HCT116 (cell line): Measurements from ENCODE around the gene STIM2. TPM values are rescaled to one million over a fixed set of nuclear protein-coding genes. Genes with fewer than 3 reads are reported as not detected.

Experiments
- ATAC-seq: fragments of 200-7000 bp; cut with Tn5 transposase; 2 replicates; pipeline ENCODE4 v1.9.1; 2020; ENCODE audit warnings: mild to moderate bottlenecking, moderate library complexity
- BruUV-seq: library from RNA; stranded (reverse); fragments of 400-500 nt; replicated peaks from 2 replicates; lab custom pipeline; 2021; lab: Mats Ljungman, UMichigan
- CTCF ChIA-PET: fragments of 300-600 bp; sonication (Branson Sonifier 250); formaldehyde crosslinking; loops from one replicate; lab custom pipeline; 2021; ENCODE audit warnings: antibody characterized with exemption; lab: Charles Lee
- POLR2A ChIA-PET: fragments of 300-600, 350-600 bp; sonication (Branson Sonifier 250); formaldehyde crosslinking; loops from one replicate; lab custom pipeline; 2021; ENCODE audit warnings: antibody characterized with exemption; lab: Charles Lee
- RAD21 ChIA-PET, 2 experiments: fragments of 300-600 bp; sonication (Branson Sonifier 250); formaldehyde crosslinking; loops; one replicate each; lab custom pipeline; 2023; ENCODE audit warnings: low total read pairs in 2 of 2; ENCODE audit not compliant: uncharacterized antibody in 2 of 2, unreplicated experiment in 2 of 2, low non-redundant PET in 1 of 2; lab: Charles Lee
- DNase-seq: peaks from one replicate; pipeline ENCODE4 v3.0.0-alpha.2; 2010; ENCODE audit warnings: low read depth, low spot score
- H2AFZ ChIP-seq: fragments of 200-600 bp; shearing (Covaris generic), sonication (generic); 2 replicates; pipeline ENCODE4 v1.6.1; 2017; ENCODE audit warnings: low read depth, mixed run types, mixed read lengths, antibody characterized with exemption, low read length; ENCODE audit not compliant: poor library complexity, severe bottlenecking
- H3K27ac ChIP-seq: 2 replicates; pipeline ENCODE4 v1.5.1; 2012; ENCODE audit warnings: low read depth, low read length
- H3K27me3 ChIP-seq: fragments of 200-600 bp; sonication (generic); 2 replicates; pipeline ENCODE4 v1.6.1; 2016; ENCODE audit warnings: mixed run types, low read length, mixed read lengths; ENCODE audit not compliant: insufficient read depth
- H3K36me3 ChIP-seq, 2 experiments: fragments of 200-500 bp in 1 of 2; fragments of 200-600 bp in 1 of 2; sonication (Bioruptor generic) in 1 of 2; sonication (generic) in 1 of 2; 2 replicates each; pipeline versions ENCODE4 v1.5.1 to v1.6.1; 2014 to 2016; ENCODE audit warnings: low read length in 2 of 2, inconsistent platforms in 1 of 2, mixed read lengths in 1 of 2, mixed run types in 1 of 2; ENCODE audit not compliant: insufficient read depth in 2 of 2, control insufficient read depth in 1 of 2
- H3K4me1 ChIP-seq, 2 experiments: fragments of 200-600 bp in 1 of 2; sonication (generic) in 1 of 2; 2 replicates each; pipeline versions ENCODE4 v1.5.1 to v1.6.1; 2012 to 2017; ENCODE audit warnings: low read length in 2 of 2, inconsistent platforms in 1 of 2, mild to moderate bottlenecking in 1 of 2, mixed read lengths in 1 of 2, mixed run types in 1 of 2, moderate library complexity in 1 of 2; ENCODE audit not compliant: insufficient read depth in 2 of 2, control insufficient read depth in 1 of 2
- H3K4me2 ChIP-seq: fragments of 200-600 bp; sonication (generic); 2 replicates; pipeline ENCODE4 v1.6.1; 2017; ENCODE audit warnings: mixed run types, low read length, mixed read lengths
- H3K4me3 ChIP-seq, 2 experiments: fragments of 200-600 bp in 1 of 2; sonication (generic) in 1 of 2; replicated peaks in 1 of 2; 2 replicates each; pipeline ENCODE4 v1.5.1; 2011 to 2016; ENCODE audit warnings: low read length in 2 of 2, control low read depth in 1 of 2, low read depth in 1 of 2, mild to moderate bottlenecking in 1 of 2, mixed read lengths in 1 of 2, mixed run types in 1 of 2
- H3K79me2 ChIP-seq: fragments of 200-600 bp; sonication (generic); 2 replicates; pipeline ENCODE4 v1.6.1; 2017; ENCODE audit warnings: mild to moderate bottlenecking, mixed run types, low read length, moderate library complexity, mixed read lengths; ENCODE audit not compliant: insufficient read depth
- H3K9ac ChIP-seq: fragments of 200-600 bp; sonication (generic); 2 replicates; pipeline ENCODE4 v1.6.1; 2016; ENCODE audit warnings: low read length, mixed read lengths
- H3K9me2 ChIP-seq: fragments of 200-600 bp; sonication (generic), shearing (Covaris generic); 2 replicates; pipeline ENCODE4 v1.6.1; 2017; ENCODE audit warnings: mixed run types, mild to moderate bottlenecking, moderate library complexity; ENCODE audit not compliant: insufficient read depth
- H3K9me3 ChIP-seq, 2 experiments: fragments of 200-500 bp in 1 of 2; fragments of 200-600 bp in 1 of 2; sonication (Bioruptor generic) in 1 of 2; sonication (generic) in 1 of 2; 2 replicates each; pipeline ENCODE4 v1.6.1; 2014 to 2017; ENCODE audit warnings: low read length in 2 of 2, mixed read lengths in 2 of 2, inconsistent platforms in 1 of 2, low read depth in 1 of 2, mild to moderate bottlenecking in 1 of 2, mixed run types in 1 of 2, moderate library complexity in 1 of 2; ENCODE audit not compliant: control insufficient read depth in 1 of 2, insufficient read depth in 1 of 2
- H4K20me1 ChIP-seq: fragments of 200-600 bp; sonication (generic), shearing (Covaris generic); 2 replicates; pipeline ENCODE4 v1.6.1; 2017; ENCODE audit warnings: mixed run types, mild to moderate bottlenecking, moderate library complexity; ENCODE audit not compliant: insufficient read depth
- CEBPB ChIP-seq: IDR thresholded peaks from 2 replicates; pipeline ENCODE4 v1.6.1; 2012; ENCODE audit warnings: low read depth
- EGR1 ChIP-seq: IDR thresholded peaks from 2 replicates; pipeline ENCODE4 v1.6.1; 2012; ENCODE audit warnings: low read depth
- FOSL1 ChIP-seq: IDR thresholded peaks from 2 replicates; pipeline ENCODE4 v1.6.1; 2012; ENCODE audit warnings: low read depth
- JUND ChIP-seq: IDR thresholded peaks from 2 replicates; pipeline ENCODE4 v1.6.1; 2012
- POLR2A ChIP-seq: IDR thresholded peaks from 2 replicates; pipeline ENCODE4 v1.7.0; 2011; ENCODE audit warnings: borderline replicate concordance; ENCODE audit not compliant: insufficient read depth, insufficient read length; ENCODE audit errors: extremely low read depth
- SP1 ChIP-seq: IDR thresholded peaks from 2 replicates; pipeline ENCODE4 v1.6.1; 2012; ENCODE audit warnings: low read depth
- intact Hi-C: fragments of 100-400 bp; cut with micrococcal nuclease; formaldehyde crosslinking; loops from 2 replicates; pipeline ENCODE4 v1.10.0; 2022
- total RNA-seq: library from RNA; stranded (reverse); gene quantifications from one replicate; pipeline ENCODE4 v1.2.1, GENCODE V29; 2021; ENCODE audit not compliant: unreplicated experiment
- TF ChIP-seq, protein P1 (sequence below), 3 experiments: fragments of 200-600 bp in 1 of 3; sonication (generic) in 1 of 3; IDR thresholded peaks in 2 of 3; conservative IDR thresholded peaks in 1 of 3; 2 replicates each; pipeline ENCODE4 v1.5.1; 2012 to 2017; ENCODE audit warnings: low read depth in 2 of 3, low read length in 2 of 3, antibody characterized with exemption in 1 of 3, borderline replicate concordance in 1 of 3, control low read depth in 1 of 3, mild to moderate bottlenecking in 1 of 3, mixed read lengths in 1 of 3, mixed run types in 1 of 3, moderate library complexity in 1 of 3; ENCODE audit not compliant: insufficient read depth in 1 of 3
- TF ChIP-seq, protein P2 (sequence below): IDR thresholded peaks from 2 replicates; pipeline ENCODE4 v1.6.1; 2012; ENCODE audit warnings: low read depth

STIM2 gene
- total RNA-seq, 1 experiment from 2014 or later, result 65.9 TPM

DNA sequence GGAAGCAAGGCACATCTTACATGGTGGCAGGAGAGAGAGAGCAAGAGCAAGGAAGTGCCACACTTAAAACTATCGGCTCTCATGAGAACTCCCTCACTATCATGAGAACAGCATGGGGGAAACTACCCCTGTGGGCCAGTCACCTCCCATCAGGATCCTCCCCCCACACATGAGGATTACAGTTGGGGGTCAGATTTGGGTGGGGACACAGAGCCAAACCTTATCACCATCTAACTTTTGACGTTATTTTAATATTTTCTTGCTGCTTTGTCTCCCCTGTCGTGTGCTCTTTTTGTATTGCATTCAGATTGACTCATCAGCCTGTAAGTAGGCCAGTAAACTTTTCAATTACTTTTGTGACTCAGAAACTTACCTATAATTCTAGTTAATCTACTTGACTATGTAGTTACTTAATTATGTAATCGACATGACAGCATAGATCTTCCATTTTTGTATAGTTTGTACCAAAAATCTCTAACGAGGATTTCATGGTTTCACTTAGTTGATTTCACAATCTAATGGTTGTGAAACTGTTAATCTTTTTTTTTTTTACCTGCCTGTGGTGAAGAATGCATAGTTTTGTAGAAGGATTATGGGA is 18.3 kb downstream of the STIM2 start:
- ChIA-PET POLR2A (no interaction called here), RAD21 (no interaction called here), CTCF (no interaction called here)
- Histone ChIP-seq H3K9ac (no peak overlapping the region), H4K20me1 (no peaks in the 10 kb centered on the region), H3K9me3 (no peaks in the 10 kb centered on the region), H3K79me2 (peaks cover 70% of the 10 kb centered on the region), H3K9me2 (no peaks in the 10 kb centered on the region), H2AFZ (no peak overlapping the region), H3K4me2 (no peak overlapping the region), H3K27ac (no peak overlapping the region), H3K4me3 (no peak overlapping the region), H3K36me3 (no peaks in the 10 kb centered on the region), H3K4me1 (no peaks in the 10 kb centered on the region), H3K27me3 (no peaks in the 10 kb centered on the region)
- ATAC-seq (no peak), DNase-seq (no peak)
- no TSS peak for BruUV-seq
- intact Hi-C loops, result no loop called here
- TF ChIP-seq SP1 (no peak), FOSL1 (no peak), EGR1 (no peak), JUND (no peak), CEBPB (no peak), POLR2A (no peak)
- TF ChIP-seq, protein P1, sequence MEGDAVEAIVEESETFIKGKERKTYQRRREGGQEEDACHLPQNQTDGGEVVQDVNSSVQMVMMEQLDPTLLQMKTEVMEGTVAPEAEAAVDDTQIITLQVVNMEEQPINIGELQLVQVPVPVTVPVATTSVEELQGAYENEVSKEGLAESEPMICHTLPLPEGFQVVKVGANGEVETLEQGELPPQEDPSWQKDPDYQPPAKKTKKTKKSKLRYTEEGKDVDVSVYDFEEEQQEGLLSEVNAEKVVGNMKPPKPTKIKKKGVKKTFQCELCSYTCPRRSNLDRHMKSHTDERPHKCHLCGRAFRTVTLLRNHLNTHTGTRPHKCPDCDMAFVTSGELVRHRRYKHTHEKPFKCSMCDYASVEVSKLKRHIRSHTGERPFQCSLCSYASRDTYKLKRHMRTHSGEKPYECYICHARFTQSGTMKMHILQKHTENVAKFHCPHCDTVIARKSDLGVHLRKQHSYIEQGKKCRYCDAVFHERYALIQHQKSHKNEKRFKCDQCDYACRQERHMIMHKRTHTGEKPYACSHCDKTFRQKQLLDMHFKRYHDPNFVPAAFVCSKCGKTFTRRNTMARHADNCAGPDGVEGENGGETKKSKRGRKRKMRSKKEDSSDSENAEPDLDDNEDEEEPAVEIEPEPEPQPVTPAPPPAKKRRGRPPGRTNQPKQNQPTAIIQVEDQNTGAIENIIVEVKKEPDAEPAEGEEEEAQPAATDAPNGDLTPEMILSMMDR (IDR thresholded peaks at IDR 0.05 in 2 of 3, conservative IDR thresholded peaks at IDR 0.05 in 1 of 3; ENCODE audit: borderline replicate concordance in 1 of 3, insufficient read depth in 1 of 3, low read depth in 2 of 3, low read length in 2 of 3), result no peak
- TF ChIP-seq, protein P2, sequence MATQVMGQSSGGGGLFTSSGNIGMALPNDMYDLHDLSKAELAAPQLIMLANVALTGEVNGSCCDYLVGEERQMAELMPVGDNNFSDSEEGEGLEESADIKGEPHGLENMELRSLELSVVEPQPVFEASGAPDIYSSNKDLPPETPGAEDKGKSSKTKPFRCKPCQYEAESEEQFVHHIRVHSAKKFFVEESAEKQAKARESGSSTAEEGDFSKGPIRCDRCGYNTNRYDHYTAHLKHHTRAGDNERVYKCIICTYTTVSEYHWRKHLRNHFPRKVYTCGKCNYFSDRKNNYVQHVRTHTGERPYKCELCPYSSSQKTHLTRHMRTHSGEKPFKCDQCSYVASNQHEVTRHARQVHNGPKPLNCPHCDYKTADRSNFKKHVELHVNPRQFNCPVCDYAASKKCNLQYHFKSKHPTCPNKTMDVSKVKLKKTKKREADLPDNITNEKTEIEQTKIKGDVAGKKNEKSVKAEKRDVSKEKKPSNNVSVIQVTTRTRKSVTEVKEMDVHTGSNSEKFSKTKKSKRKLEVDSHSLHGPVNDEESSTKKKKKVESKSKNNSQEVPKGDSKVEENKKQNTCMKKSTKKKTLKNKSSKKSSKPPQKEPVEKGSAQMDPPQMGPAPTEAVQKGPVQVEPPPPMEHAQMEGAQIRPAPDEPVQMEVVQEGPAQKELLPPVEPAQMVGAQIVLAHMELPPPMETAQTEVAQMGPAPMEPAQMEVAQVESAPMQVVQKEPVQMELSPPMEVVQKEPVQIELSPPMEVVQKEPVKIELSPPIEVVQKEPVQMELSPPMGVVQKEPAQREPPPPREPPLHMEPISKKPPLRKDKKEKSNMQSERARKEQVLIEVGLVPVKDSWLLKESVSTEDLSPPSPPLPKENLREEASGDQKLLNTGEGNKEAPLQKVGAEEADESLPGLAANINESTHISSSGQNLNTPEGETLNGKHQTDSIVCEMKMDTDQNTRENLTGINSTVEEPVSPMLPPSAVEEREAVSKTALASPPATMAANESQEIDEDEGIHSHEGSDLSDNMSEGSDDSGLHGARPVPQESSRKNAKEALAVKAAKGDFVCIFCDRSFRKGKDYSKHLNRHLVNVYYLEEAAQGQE, result no peak
